Activated T-cell treated with anti-CD3 and anti-CD28 coated beads, Interleukin-2, amount 50 U/mL, for 24 hours (primary cell): Measurements from ENCODE around the gene RAB9B.
"Not testable (repeated sequence)": the region's sequence is repeated elsewhere in the genome, so short reads cannot be mapped to it uniquely, and the experiment has no call there.

ENCODE experiments used
- DNase-seq: peaks from one replicate; pipeline ENCODE4 v3.0.0-alpha.2; 2020
- H3K27ac Mint-ChIP-seq: 2 replicates; pipeline ENCODE4 v1.8.0; 2020; ENCODE audit warnings: mild to moderate bottlenecking, mixed read lengths
- H3K27me3 Mint-ChIP-seq: 2 replicates; pipeline ENCODE4 v1.8.0; 2020; ENCODE audit warnings: mixed read lengths
- H3K36me3 Mint-ChIP-seq: 2 replicates; pipeline ENCODE4 v1.8.0; 2020; ENCODE audit warnings: low read depth, mixed read lengths
- H3K4me1 Mint-ChIP-seq: 2 replicates; pipeline ENCODE4 v1.8.0; 2020; ENCODE audit warnings: low read depth, mixed read lengths
- H3K4me3 Mint-ChIP-seq: 2 replicates; pipeline ENCODE4 v1.8.0; 2020; ENCODE audit warnings: mild to moderate bottlenecking, moderate library complexity, mixed read lengths
- H3K9me3 Mint-ChIP-seq: 2 replicates; pipeline ENCODE4 v1.8.0; 2020; ENCODE audit warnings: mixed read lengths

The RAB9B gene

DNA sequence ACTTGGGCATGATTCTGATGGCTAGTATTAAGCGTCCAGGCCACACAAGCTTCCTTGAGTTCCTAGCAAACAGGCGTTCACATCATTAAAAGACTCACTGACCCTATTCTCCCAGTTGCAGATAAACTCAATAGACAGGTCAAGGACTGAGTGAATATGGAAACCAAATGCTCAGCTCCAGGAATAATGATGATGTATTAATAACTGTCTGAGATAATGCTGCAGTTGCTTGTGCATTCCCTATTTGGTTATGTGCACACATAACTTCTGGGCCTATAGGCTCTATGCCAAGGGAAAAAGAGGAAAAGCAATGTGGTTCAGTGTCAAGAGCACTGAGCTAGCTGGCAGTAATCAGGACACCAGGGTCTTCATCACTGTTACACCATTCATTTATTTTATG, 3.5 kb downstream of the RAB9B start:
- H3K27me3 Mint-ChIP-seq, result peaks cover 42% of the 10 kb centered on the region
- H3K4me3 Mint-ChIP-seq, result no peak overlapping the region
- H3K36me3 Mint-ChIP-seq, result no peaks in the 10 kb centered on the region
- no peaks in the 10 kb centered on the region for H3K9me3 Mint-ChIP-seq
- DNase-seq, result no peak
- peaks cover 7% of the 10 kb centered on the region for H3K4me1 Mint-ChIP-seq
- H3K27ac Mint-ChIP-seq, result no peak overlapping the region

DNA sequence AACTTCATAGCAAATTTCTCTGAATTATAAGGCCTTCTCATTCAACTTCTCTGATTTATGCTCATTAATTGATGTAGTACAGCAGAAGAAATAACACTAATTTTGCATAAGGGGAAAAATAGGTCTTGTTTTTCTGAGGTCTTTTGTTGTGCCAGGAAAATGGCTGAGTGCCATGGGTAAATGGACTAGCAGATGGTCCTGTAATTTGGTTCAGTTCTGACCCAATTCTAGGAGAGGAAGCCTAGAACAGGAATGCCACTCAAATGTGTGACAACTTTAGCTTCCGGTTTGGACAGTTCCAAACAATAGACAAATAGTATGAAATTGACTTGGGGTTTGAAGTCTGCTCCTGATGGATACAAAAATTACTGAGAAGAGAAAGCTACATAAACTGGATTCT, 6.2 kb downstream of the RAB9B start:
- no peak overlapping the region for H3K27ac Mint-ChIP-seq
- no peak overlapping the region for H3K4me3 Mint-ChIP-seq

DNA sequence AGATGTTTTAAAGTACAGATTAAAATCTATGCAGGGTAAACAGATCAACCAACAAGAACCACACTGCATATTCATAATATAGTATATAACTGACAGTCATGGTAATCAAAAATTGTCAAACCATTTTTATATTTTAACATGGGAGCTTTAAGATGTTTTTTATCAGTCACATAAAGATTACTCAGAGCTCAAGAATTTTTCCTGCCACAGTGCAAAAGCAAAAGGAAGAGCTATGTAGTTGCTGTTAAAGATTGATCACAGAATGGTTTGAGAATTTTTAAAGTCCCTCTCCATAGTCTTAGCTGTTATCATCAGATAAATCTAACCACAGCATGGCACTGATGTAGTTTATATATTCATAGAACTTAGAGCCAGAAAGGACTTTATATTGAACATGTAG, 8.5 kb downstream of the RAB9B start:
- no peak for DNase-seq
- H3K4me1 Mint-ChIP-seq, result peaks cover 5% of the 10 kb centered on the region
- no peaks in the 10 kb centered on the region for H3K36me3 Mint-ChIP-seq
- no peak overlapping the region for H3K27ac Mint-ChIP-seq
- no peak overlapping the region for H3K4me3 Mint-ChIP-seq
- H3K9me3 Mint-ChIP-seq, result no peaks in the 10 kb centered on the region
- peaks cover 18% of the 10 kb centered on the region for H3K27me3 Mint-ChIP-seq

More for the DNA sequence above, 6.2 kb downstream of the RAB9B start:
- H3K36me3 Mint-ChIP-seq, result no peaks in the 10 kb centered on the region
- no peaks in the 10 kb centered on the region for H3K9me3 Mint-ChIP-seq
- peaks cover 3% of the 10 kb centered on the region for H3K4me1 Mint-ChIP-seq
- DNase-seq, result no peak
- peaks cover 23% of the 10 kb centered on the region for H3K27me3 Mint-ChIP-seq

DNA sequence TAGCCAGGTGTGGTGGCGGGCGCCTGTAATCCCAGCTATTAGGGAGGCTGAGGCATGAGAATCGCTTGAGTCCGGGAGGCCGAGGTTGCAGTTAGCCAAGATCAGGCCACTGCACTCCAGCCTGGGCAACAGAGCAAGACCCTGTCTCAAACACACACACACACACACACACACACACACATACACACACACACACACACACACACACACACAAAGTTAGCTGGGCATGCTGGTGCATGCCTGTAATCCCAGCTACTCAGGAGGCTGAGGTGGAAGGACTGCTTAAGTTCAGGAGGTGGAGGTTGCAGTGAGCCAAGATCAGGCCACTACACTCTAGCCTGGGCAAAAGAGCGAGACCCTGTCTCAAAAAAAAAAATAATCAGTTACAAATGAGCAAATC, 11.3 kb downstream of the RAB9B start:
- DNase-seq, H3K9me3 Mint-ChIP-seq, H3K4me1 Mint-ChIP-seq, H3K27ac Mint-ChIP-seq, H3K36me3 Mint-ChIP-seq, H3K4me3 Mint-ChIP-seq: not testable (repeated sequence)
- H3K27me3 Mint-ChIP-seq, result peaks cover 27% of the 10 kb centered on the region

DNA sequence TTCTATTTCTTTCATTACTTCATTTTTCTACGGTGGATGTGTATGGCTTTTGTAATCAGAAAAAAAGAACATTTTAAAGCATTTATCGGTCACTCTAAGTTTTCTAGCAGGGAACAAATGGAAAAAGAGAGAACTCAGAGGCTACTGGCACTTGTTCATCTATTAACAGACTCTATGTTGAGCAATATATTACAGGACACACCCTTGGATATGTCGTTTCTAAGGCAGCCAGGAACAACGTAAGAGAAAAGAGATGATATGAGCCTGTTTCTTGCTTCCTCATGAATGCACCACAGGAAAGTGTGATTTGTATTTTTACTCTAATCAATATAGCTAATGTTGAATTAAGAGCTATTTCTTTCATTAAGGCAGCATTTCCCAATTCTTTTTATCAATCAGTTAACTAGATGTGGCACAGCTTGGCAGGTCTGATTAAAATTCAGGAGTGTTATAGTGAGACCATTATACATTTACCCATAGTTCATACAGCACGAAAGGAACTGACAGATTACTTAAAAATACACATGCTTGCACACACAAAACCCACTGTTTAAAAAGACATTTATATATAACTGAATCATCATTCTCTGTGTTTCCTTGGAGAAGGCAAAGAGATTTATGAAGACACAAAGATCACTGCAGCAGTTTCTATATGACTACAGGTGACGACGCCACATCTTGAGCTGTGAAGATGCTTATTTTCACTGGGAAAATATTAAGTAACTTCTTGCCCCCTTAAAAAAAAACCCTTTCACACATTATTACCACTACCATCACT, 13.0 kb downstream of the RAB9B start:
- no peaks in the 10 kb centered on the region for H3K9me3 Mint-ChIP-seq
- no peak overlapping the region for H3K4me3 Mint-ChIP-seq
- no peak overlapping the region for H3K27ac Mint-ChIP-seq
- no peaks in the 10 kb centered on the region for H3K36me3 Mint-ChIP-seq
- H3K4me1 Mint-ChIP-seq, result peaks cover 2% of the 10 kb centered on the region
- H3K27me3 Mint-ChIP-seq, result peaks cover 33% of the 10 kb centered on the region
- no peak for DNase-seq

DNA sequence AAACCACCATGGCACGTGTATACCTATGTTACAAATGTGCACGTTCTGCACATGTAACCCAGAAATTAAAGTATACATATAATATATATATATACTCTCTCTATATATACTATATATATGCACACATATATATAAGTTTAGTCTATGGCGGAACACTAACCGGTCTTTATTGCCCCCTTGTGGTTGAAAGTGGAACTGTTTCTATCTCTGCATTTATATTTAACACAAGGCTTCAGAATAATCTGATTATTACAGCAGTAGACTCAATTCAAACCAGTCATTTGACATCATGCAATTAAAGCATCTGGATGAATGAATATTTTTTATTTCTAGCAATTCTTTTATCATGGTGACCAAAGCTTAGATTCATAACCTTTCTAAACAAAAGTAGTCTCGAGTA, 14.6 kb downstream of the RAB9B start:
- Mint-ChIP-seq H3K4me3 (no peak overlapping the region), H3K36me3 (no peaks in the 10 kb centered on the region), H3K27me3 (peaks cover 37% of the 10 kb centered on the region), H3K9me3 (no peaks in the 10 kb centered on the region), H3K4me1 (peaks cover 2% of the 10 kb centered on the region), H3K27ac (no peak overlapping the region)
- no peak for DNase-seq

DNA sequence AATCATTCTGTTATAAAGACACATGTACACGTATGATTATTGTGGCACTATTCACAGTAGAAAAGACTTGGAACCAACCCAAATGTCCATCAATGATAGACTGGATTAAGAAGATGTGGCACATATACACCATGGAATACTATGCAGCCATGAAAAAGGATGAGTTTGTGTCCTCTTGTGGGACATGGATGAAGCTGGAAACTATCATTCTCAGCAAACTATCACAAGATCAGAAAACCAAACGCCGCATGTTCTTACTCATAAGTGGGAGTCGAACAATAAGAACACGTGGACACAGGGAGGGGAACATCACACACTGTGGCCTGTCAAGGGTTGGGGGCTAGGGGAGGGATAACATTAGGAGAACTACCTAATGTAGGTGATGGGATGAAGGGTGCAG, 15.0 kb downstream of the RAB9B start:
- H3K4me3 Mint-ChIP-seq, H3K36me3 Mint-ChIP-seq, H3K4me1 Mint-ChIP-seq, H3K27ac Mint-ChIP-seq, DNase-seq, H3K9me3 Mint-ChIP-seq: not testable (repeated sequence)
- H3K27me3 Mint-ChIP-seq, result peaks cover 41% of the 10 kb centered on the region

DNA sequence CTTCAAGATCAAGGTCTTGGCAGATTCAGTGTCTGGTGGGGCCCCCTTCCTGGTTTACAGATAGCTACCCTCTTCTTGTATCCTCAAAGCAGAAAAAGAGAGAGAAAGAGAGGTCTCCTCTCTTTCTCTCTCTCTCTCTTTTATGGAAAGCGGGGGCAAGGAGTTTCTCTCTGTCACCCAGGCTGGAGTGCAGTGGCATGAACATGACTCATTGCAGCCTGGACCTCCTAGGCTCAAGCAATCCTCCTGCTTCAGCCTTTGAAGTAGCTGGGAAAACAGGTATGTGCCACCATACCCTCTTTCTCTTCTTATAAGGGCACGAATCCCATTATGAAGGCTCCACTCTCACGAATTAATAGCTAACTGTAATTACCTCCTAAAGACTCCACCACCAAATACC, 20.2 kb downstream of the RAB9B start:
- no peaks in the 10 kb centered on the region for H3K36me3 Mint-ChIP-seq
- no peak overlapping the region for H3K4me3 Mint-ChIP-seq
- peaks cover 9% of the 10 kb centered on the region for H3K4me1 Mint-ChIP-seq
- H3K9me3 Mint-ChIP-seq, result no peaks in the 10 kb centered on the region
- H3K27ac Mint-ChIP-seq, result no peak overlapping the region
- peaks cover 61% of the 10 kb centered on the region for H3K27me3 Mint-ChIP-seq
- no peak for DNase-seq

DNA sequence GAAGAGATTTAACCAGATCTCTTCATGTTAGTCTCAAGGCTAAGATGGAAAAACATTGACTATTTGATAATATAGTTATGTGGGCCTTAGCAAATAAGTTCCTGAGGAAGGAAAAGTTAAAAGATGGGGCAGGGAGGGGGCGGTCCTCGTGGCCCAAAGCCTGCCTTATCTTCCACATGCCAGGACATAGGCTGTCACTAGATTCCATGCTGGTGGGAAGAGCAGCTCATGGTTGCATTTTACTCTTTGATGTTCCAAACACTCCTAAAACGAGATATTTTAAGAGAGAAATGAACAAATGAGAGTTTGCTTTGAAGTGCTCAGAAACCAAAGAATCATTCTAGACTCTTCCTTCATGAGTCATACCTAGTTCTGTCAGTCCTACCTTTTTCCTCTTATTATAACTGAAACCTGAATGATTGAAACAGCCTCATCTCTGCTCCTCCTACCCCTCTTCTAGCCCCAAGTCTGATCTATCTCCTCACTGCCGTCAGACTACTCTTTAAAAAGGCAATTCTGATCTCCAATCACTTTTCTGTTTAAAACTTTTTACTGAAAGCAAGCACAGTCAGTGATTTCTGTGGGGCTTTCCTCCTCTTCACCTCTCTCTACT, 25.1 kb downstream of the RAB9B start:
- H3K36me3 Mint-ChIP-seq, result no peaks in the 10 kb centered on the region
- H3K4me3 Mint-ChIP-seq, result no peak overlapping the region
- no peaks in the 10 kb centered on the region for H3K9me3 Mint-ChIP-seq
- H3K27me3 Mint-ChIP-seq, result peaks cover 44% of the 10 kb centered on the region
- DNase-seq, result no peak
- no peak overlapping the region for H3K27ac Mint-ChIP-seq
- peaks cover 13% of the 10 kb centered on the region for H3K4me1 Mint-ChIP-seq

DNA sequence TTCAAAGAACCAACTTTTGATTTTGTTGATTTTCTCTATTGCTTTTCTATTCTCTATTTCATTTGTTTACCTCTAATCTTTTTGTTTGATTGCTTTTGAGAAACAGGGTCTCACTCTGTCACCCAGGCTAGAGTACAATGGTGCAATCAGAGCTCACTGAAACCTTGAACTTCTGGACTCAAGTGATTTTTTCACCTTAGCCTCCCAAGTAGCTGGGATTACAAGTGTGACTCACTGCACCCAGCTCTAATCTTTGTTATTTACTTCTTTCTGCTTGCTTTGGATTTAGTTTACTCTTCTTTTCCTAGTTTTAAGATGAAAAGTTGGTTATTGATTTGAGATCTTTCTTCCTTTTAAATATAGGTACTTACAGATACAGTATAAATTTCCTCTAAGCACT, 26.2 kb downstream of the RAB9B start:
- no peaks in the 10 kb centered on the region for H3K9me3 Mint-ChIP-seq

DNA sequence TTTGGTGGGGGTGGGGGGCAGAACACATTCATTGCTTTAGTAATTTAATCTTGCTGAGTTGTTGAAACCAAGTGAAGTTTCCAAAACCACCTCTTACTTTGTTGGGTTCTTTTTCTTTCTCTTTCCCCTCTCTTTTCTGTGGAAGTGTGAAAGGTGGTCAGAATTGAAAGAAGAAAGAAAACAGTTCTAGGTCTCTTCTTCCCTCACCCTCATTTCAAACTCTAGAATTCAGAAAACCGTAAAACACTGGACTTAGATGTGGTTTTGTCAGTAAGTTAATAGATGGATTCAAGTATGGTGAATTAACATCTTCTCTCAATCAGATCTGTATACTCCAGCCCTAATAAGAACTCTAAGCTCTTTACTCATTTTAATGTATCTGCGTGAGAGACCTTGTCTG, 31.7 kb downstream of the RAB9B start:
- H3K27me3 Mint-ChIP-seq, result peaks cover 26% of the 10 kb centered on the region
- no peaks in the 10 kb centered on the region for H3K36me3 Mint-ChIP-seq
- peaks cover 14% of the 10 kb centered on the region for H3K4me1 Mint-ChIP-seq
- H3K4me3 Mint-ChIP-seq, result no peak overlapping the region
- no peak overlapping the region for H3K27ac Mint-ChIP-seq
- H3K9me3 Mint-ChIP-seq, result no peaks in the 10 kb centered on the region
- DNase-seq, result no peak

More for the DNA sequence above, 26.2 kb downstream of the RAB9B start:
- no peaks in the 10 kb centered on the region for H3K36me3 Mint-ChIP-seq
- peaks cover 15% of the 10 kb centered on the region for H3K4me1 Mint-ChIP-seq
- peaks cover 44% of the 10 kb centered on the region for H3K27me3 Mint-ChIP-seq
- H3K4me3 Mint-ChIP-seq, result no peak overlapping the region
- H3K27ac Mint-ChIP-seq, result no peak overlapping the region
- no peak for DNase-seq

DNA sequence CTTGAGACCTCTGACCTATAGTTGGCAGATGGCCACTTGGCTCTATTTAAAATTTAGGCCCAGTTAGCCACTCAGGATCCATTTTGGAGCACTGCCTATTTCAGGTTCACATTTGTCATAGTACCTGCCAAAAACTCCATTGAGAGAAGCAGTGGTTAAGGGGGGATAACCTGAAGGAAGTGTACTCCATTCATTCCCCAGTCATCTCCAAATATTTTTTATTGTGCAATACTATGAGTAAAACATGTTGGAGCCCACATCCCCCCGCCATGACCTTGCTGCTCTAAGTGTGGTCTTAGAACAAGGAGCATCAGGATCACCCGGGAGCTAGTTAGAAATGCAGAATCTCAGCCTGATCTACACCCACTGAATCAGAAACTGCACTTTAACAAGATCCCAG, 34.4 kb downstream of the RAB9B start:
- Mint-ChIP-seq H3K4me3 (no peak overlapping the region), H3K27me3 (peaks cover 25% of the 10 kb centered on the region), H3K36me3 (no peaks in the 10 kb centered on the region), H3K9me3 (no peaks in the 10 kb centered on the region), H3K4me1 (peaks cover 14% of the 10 kb centered on the region), H3K27ac (no peak overlapping the region)
- DNase-seq, result no peak

DNA sequence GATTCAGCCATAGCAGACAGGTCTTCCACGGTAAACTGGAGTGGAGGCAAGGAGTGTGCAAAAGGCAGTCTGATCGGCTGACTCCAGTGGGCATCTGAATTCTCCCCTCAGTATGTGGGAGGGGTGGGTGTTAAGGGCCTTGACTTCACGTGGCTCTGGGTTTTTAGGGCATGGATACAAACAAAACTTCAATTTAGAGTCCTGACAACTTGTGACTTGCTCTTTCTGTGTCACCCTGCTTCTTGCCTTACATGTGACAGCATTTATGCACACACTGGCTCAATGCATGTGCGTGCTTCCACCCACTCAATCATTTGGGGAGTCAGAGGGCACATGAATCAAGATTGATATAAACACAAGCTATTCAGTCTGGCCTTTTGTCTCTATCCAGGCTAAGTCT, 37.9 kb downstream of the RAB9B start:
- DNase-seq, result no peak
- no peak overlapping the region for H3K27ac Mint-ChIP-seq
- no peak overlapping the region for H3K4me3 Mint-ChIP-seq
- no peaks in the 10 kb centered on the region for H3K36me3 Mint-ChIP-seq
- no peaks in the 10 kb centered on the region for H3K4me1 Mint-ChIP-seq
- H3K27me3 Mint-ChIP-seq, result peaks cover 31% of the 10 kb centered on the region
- H3K9me3 Mint-ChIP-seq, result no peaks in the 10 kb centered on the region

DNA sequence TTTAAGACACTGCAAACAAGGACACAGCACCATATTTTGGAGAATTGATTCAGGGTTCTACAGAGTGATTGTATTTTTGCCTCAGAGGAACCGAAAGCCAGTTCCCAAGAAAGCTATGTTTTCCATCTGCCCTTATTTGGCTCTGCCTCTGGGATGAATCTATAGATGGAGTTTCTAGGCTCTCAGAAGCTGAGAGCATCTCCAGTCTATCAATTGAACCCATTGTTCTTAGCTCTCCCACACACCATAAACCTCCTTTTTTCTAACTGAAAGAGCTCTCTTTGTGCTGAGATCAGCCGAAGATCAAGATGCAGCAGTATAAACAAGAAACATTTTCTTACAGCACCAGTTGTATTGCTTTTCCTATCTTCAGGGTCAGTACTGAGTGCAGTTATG, 38.5 kb downstream of the RAB9B start:
- Mint-ChIP-seq H3K9me3 (no peaks in the 10 kb centered on the region), H3K36me3 (no peaks in the 10 kb centered on the region), H3K27ac (no peak overlapping the region), H3K4me1 (no peaks in the 10 kb centered on the region), H3K27me3 (peaks cover 31% of the 10 kb centered on the region), H3K4me3 (no peak overlapping the region)
- no peak for DNase-seq

DNA sequence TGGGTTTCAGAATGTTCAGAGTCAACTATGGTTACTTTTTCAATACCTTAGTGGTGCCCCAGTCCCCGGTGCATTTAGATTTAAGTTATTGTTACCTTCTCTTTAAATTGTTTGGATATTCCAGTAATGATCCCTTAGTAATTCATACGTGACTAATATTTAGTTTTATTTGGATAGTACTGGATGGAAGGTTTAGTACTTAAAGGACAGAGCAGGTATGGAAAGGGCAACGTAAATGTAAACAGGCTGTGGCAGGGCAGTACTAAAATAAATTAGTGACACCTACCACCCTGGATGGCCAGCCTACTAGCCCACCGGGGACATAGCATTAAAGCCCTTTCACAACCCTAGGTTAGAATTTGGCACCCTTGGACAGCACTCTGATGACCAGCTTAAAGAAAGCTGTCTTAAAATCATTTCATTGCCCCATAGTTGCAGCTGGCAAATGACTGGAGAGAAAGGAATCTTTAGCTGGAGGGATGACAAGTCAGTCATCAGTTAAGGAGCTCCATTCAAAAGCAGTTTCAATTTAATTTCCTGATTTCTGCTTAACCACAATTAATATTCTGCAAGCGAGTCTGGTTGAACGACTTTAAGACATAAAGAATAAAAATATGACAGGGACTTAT, 39.0 kb downstream of the RAB9B start:
- no peak for DNase-seq
- no peaks in the 10 kb centered on the region for H3K4me1 Mint-ChIP-seq
- H3K36me3 Mint-ChIP-seq, result no peaks in the 10 kb centered on the region
- no peak overlapping the region for H3K27ac Mint-ChIP-seq
- H3K27me3 Mint-ChIP-seq, result peaks cover 31% of the 10 kb centered on the region
- no peak overlapping the region for H3K4me3 Mint-ChIP-seq
- no peaks in the 10 kb centered on the region for H3K9me3 Mint-ChIP-seq
